ENCODE measurements around the gene LDHA. TPM values are rescaled to one million over a fixed set of nuclear protein-coding genes. Genes with fewer than 3 reads are reported as not detected.

The LDHA gene
- total and polyA plus RNA-seq, 2 of the 13 experiments (the other 11 are each of a cell fraction or from before 2014, with no cell fraction given), result 805 to 1,547 TPM

- TF ChIP-seq NR2F1 (CRISPR knock-in tag; IDR thresholded peaks at IDR 0.05) (no peak), ATM (IDR thresholded peaks at IDR 0.05; ENCODE audit: borderline replicate concordance) (no peak), ZNF569 (CRISPR knock-in tag; IDR thresholded peaks at IDR 0.05; ENCODE audit: borderline replicate concordance) (no peak), RBM39 (IDR thresholded peaks at IDR 0.05; ENCODE audit: low read depth, low read length, poor library complexity, severe bottlenecking) (no peak), BATF2 (CRISPR knock-in tag; IDR thresholded peaks at IDR 0.05) (0 out of 2 replicates have a peak, but pooled peaks have one; percentile 7)
Measured at GRCh38 chr11:18408558-18409291, 14.4 kb downstream of the LDHA start (continued).

DNA sequence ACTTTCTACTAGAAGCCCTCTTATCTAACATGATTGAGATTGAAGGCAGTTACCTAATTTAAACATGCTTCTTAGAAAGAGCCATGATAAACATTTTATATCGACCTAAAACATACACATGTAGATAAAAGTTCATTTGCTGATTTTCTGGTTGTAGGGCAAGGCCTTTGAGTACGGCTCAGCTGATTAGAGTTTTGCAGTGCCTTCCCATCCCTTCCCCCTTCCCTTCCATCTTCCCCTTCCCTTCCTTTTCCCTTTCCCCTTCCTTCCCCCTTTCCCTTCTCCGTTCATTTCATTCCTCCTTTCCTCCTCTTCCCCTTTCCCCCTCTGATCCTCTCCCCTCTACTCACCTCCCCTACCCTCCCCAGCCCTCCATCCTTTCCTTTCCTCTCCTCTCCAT, 22.1 kb downstream of the LDHA start:
- TF ChIP-seq HNRNPK (IDR thresholded peaks at IDR 0.05; ENCODE audit: low read depth, low read length, poor library complexity, severe bottlenecking) (peak; percentile 87), ZNF770 (CRISPR knock-in tag; IDR thresholded peaks at IDR 0.05) (no peak), HOXA9 (CRISPR knock-in tag; IDR thresholded peaks at IDR 0.05; ENCODE audit: borderline replicate concordance) (no peak), PCBP2 (optimal IDR thresholded peaks at IDR 0.05; ENCODE audit: low read depth, low read length, poor library complexity, severe bottlenecking) (peak; percentile 84), FOXP1 (IDR thresholded peaks at IDR 0.05) (no peak), FOXP1 (CRISPR knock-in tag; IDR thresholded peaks at IDR 0.05) (no peak), ZBTB42 (CRISPR knock-in tag; IDR thresholded peaks at IDR 0.05) (no peak)
- Histone ChIP-seq H3K4me3 (replicated peaks in 1 of 3; ENCODE audit: insufficient read depth in 1 of 3, low read depth in 2 of 3, low read length in 3 of 3) (no peak overlapping the region), H4K20me1 (ENCODE audit: insufficient read depth, low read length) (no peaks in the 10 kb centered on the region), H3K27me3 (ENCODE audit: control insufficient read depth in 1 of 2, insufficient read depth in 2 of 2, low read length in 2 of 2) (no peaks in the 10 kb centered on the region), H2AFZ (ENCODE audit: low read length) (no peak overlapping the region), H3K4me1 (ENCODE audit: insufficient read depth, low read length) (no peaks in the 10 kb centered on the region), H3K27ac (ENCODE audit: extremely low read length, insufficient read depth, low read length) (no peak overlapping the region), H3K36me3 (replicated peaks in 1 of 2; ENCODE audit: control insufficient read depth in 1 of 2, insufficient read depth in 2 of 2, low read length in 2 of 2) (no peaks in the 10 kb centered on the region), H3K9me3 (ENCODE audit: low read length) (no peaks in the 10 kb centered on the region), H3K4me2 (ENCODE audit: low read depth, low read length) (no peak overlapping the region), H3K79me2 (ENCODE audit: insufficient read depth, low read length) (no peaks in the 10 kb centered on the region), H3K9ac (ENCODE audit: insufficient read depth, low read depth, low read length) (no peak overlapping the region)
- ChIA-PET POLR2A (interaction anchor here (1.4 kb wide), 1 partner anchor 21 kb away, joined by 5 read pairs; no protein-coding TSS in a partner anchor), CTCF (ENCODE audit: low intra/inter-chr PET ratio, low total read pairs) (no interaction called here)
- FAIRE-seq, result no peak
- in situ Hi-C loops (cut with HindIII; ENCODE audit: extremely low pct_ligation_motif_present, low pct_unique_long_range_greater_than_20kb) (no loop called here), intact Hi-C loops (cut with micrococcal nuclease; ENCODE audit: unreplicated experiment) (no loop called here)
- no peak for DNase-seq (ENCODE audit: low spot score)
- WGBS (ENCODE audit: low lambda C conversion rate), result 52% methylated on average over 3 of the region's 3 CpGs
- BruUV-seq (replicated peaks), result no TSS peak
- no peak for ATAC-seq
